ENCODE data around the gene PDE4D. TPM values are rescaled to one million over a fixed set of nuclear protein-coding genes. Genes with fewer than 3 reads are reported as not detected.

The PDE4D gene
- total RNA-seq, 1 donor from 2014 or later = 28.2 TPM

DNA sequence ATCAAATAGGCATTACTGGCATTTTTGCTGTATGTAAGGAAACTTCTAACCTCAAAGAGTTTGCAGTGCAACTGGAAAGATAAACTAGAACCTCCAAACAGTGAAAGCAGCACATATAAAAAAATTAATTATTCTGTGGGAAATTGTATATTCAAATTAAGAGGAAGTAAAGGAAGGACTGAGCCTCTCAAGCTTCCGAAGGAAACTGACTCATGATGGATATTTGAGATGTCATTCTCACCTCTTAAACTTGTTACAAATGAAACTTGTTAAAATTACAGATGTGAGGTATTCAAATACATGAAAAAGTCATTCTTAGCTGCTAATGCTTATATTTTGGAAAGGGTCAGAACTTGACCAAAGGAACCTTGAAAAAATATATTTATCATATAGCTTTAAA lies 538.7 kb downstream of the PDE4D start:
- no peaks in the 10 kb centered on the region for H3K9me3 Mint-ChIP-seq
- CTCF ChIA-PET = interaction anchor here (1.0 kb wide), 1 partner anchor 13 kb away, joined by 3 read pairs; no protein-coding TSS in a partner anchor
- ATAC-seq (ENCODE audit: low read depth) (no peak), DNase-seq (no peak)
- no peak overlapping the region for H3K4me3 Mint-ChIP-seq
- no peaks in the 10 kb centered on the region for H3K4me1 Mint-ChIP-seq
- TF ChIP-seq, protein P1, sequence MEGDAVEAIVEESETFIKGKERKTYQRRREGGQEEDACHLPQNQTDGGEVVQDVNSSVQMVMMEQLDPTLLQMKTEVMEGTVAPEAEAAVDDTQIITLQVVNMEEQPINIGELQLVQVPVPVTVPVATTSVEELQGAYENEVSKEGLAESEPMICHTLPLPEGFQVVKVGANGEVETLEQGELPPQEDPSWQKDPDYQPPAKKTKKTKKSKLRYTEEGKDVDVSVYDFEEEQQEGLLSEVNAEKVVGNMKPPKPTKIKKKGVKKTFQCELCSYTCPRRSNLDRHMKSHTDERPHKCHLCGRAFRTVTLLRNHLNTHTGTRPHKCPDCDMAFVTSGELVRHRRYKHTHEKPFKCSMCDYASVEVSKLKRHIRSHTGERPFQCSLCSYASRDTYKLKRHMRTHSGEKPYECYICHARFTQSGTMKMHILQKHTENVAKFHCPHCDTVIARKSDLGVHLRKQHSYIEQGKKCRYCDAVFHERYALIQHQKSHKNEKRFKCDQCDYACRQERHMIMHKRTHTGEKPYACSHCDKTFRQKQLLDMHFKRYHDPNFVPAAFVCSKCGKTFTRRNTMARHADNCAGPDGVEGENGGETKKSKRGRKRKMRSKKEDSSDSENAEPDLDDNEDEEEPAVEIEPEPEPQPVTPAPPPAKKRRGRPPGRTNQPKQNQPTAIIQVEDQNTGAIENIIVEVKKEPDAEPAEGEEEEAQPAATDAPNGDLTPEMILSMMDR (IDR thresholded peaks at IDR 0.05) = no peak
- no peaks in the 10 kb centered on the region for H3K36me3 Mint-ChIP-seq (ENCODE audit: low read depth)
- intact Hi-C loops (cut with micrococcal nuclease) = no loop called here
- H3K27ac Mint-ChIP-seq = no peak overlapping the region
- no peaks in the 10 kb centered on the region for H3K27me3 Mint-ChIP-seq
- POLR2A ChIA-PET = no interaction called here

DNA sequence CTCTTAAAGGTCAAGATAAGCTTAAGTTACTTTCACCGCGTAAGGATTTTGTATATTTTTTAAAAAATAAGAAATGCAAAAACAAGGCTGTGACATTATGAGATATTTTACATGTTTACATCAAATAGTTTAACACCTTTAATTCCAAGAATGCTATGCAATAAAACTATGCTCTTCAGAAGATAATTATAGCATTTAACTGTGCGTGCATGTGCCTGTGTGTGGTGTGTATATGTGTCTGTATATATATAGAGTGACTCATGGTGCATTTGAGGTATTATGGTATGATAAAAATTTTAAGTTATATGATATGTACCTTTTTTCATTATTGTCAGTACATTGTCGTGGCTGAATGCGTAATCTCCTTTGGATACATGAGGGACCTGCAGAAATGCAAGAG lies 539.3 kb downstream of the PDE4D start:
- intact Hi-C loops (cut with micrococcal nuclease) = no loop called here
- TF ChIP-seq, protein P1 (IDR thresholded peaks at IDR 0.05) = no peak
- no peaks in the 10 kb centered on the region for H3K36me3 Mint-ChIP-seq (ENCODE audit: low read depth)
- POLR2A ChIA-PET = no interaction called here
- no peaks in the 10 kb centered on the region for H3K27me3 Mint-ChIP-seq
- H3K27ac Mint-ChIP-seq = no peak overlapping the region
- H3K4me1 Mint-ChIP-seq = no peaks in the 10 kb centered on the region
- CTCF ChIA-PET = interaction anchor here (0.9 kb wide), 1 partner anchor 14 kb away, joined by 3 read pairs; no protein-coding TSS in a partner anchor
- no peaks in the 10 kb centered on the region for H3K9me3 Mint-ChIP-seq
- H3K4me3 Mint-ChIP-seq = no peak overlapping the region
- ATAC-seq (ENCODE audit: low read depth) = no peak
- no peak for DNase-seq

DNA sequence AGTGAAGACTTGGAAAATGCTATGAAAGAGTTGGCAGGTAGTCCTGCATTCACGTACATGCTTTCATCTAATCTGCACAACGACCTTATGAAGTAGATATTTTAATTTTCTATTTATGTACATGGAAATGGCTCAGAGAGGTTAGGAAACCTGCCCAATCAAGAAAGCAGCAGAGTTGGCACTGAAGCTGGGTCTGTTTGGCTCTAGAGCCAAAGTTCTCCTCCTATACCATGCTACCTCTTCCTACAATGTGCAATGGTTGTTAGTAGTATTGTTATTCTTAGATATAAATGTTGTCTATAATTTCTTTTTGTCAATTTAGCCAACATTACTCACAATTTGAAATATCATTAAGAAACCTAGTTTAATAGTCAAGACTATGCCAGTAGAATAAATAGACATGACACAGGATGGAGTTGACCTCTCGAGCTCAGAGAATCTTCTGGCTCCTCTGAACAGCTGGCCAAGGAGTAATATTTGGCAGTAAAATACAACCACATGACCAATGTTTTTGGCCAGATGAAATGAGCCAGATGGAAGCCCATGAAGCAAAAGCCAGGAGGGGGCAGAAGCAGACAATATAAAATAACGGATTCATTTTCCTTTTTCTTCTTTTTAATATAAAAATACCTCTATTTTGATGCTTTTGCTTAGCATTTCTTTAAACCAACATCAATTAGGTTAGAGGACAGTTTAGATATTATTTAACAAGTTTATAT lies 542.3 kb downstream of the PDE4D start:
- POLR2A ChIA-PET = no interaction called here
- no peaks in the 10 kb centered on the region for H3K27me3 Mint-ChIP-seq
- DNase-seq (no peak), ATAC-seq (ENCODE audit: low read depth) (no peak)
- no peak overlapping the region for H3K27ac Mint-ChIP-seq
- TF ChIP-seq, protein P1 (IDR thresholded peaks at IDR 0.05) = no peak
- CTCF ChIA-PET = no interaction called here
- H3K9me3 Mint-ChIP-seq = no peaks in the 10 kb centered on the region
- no peaks in the 10 kb centered on the region for H3K4me1 Mint-ChIP-seq
- H3K4me3 Mint-ChIP-seq = no peak overlapping the region
- intact Hi-C loops (cut with micrococcal nuclease) = no loop called here
- no peaks in the 10 kb centered on the region for H3K36me3 Mint-ChIP-seq (ENCODE audit: low read depth)

DNA sequence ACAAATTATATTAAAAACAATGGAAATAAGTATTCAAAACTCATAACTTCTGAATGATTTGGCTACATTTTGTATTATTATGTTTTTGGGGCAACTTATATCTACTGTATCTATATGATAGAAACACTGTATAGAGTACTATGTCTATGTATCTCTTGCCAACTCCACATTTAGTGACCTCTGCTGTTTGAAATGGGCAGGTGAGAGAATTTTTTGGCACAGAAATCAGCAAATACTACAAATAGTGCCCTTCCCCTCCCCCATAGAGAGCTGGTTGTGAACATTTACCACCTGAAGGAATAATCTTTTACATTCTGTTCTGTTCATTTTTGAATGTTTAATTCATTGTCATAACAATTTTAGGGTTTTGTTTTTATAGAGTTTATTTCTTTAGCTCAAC lies 545.3 kb downstream of the PDE4D start:
- CTCF ChIA-PET = interaction anchor here (1.2 kb wide), 1 partner anchor 20 kb away, joined by 6 read pairs; no protein-coding TSS in a partner anchor
- TF ChIP-seq, protein P1 (IDR thresholded peaks at IDR 0.05) = no peak
- POLR2A ChIA-PET = no interaction called here
- H3K4me1 Mint-ChIP-seq = no peaks in the 10 kb centered on the region
- H3K4me3 Mint-ChIP-seq = no peak overlapping the region
- no peaks in the 10 kb centered on the region for H3K36me3 Mint-ChIP-seq (ENCODE audit: low read depth)
- H3K27ac Mint-ChIP-seq = no peak overlapping the region
- no peaks in the 10 kb centered on the region for H3K9me3 Mint-ChIP-seq
- intact Hi-C loops (cut with micrococcal nuclease) = no loop called here
- no peak for ATAC-seq (ENCODE audit: low read depth)
- H3K27me3 Mint-ChIP-seq = no peaks in the 10 kb centered on the region
- no peak for DNase-seq

DNA sequence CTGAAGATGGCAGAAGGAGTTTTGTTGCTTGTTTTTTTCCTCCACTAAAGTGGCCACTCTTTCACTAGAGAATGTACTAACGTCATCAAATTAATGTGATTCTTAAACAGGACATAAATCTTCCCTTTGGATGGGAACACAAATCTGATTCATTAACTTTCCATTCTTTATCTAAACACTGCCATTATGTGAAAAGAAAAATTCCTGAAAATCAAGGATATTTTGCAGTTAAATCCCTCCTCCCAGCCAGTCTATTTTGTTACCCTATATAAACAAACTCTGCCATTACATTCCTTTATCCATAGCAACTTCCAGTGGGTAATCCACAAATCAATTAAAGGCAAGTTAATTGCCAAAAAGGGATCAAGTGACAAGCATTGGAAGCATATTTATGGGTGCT lies 546.5 kb downstream of the PDE4D start:
- CTCF ChIA-PET = no interaction called here
- H3K36me3 Mint-ChIP-seq (ENCODE audit: low read depth) = no peaks in the 10 kb centered on the region

More for the DNA sequence above, 546.5 kb downstream of the PDE4D start:
- ATAC-seq (ENCODE audit: low read depth) = no peak
- H3K9me3 Mint-ChIP-seq = no peaks in the 10 kb centered on the region
- POLR2A ChIA-PET = no interaction called here
- intact Hi-C loops (cut with micrococcal nuclease) = no loop called here
- DNase-seq = no peak
- TF ChIP-seq, protein P1 (IDR thresholded peaks at IDR 0.05) = no peak
- H3K4me1 Mint-ChIP-seq = no peaks in the 10 kb centered on the region
- no peak overlapping the region for H3K27ac Mint-ChIP-seq
- H3K4me3 Mint-ChIP-seq = no peak overlapping the region
- H3K27me3 Mint-ChIP-seq = no peaks in the 10 kb centered on the region
